IMR-90 (cell line): ENCODE measurements around the gene LRRC37A3. TPM values are rescaled to one million over a fixed set of nuclear protein-coding genes. Genes with fewer than 3 reads are reported as not detected.
"Not testable (repeated sequence)": the region's sequence is repeated elsewhere in the genome, so short reads cannot be mapped to it uniquely, and the experiment has no call there.

Experiments used
- ATAC-seq: fragments of 200-7000 bp; cut with Tn5 transposase; 2 replicates; pipeline ENCODE4 v1.9.1; 2020; ENCODE audit warnings: low read depth, mild to moderate bottlenecking, moderate library complexity
- BruUV-seq: library from RNA; stranded (reverse); fragments of 400-500 nt; replicated peaks from 2 replicates; lab custom pipeline; 2021; lab: Mats Ljungman, UMichigan
- CTCF ChIA-PET: fragments of 300-600 bp; formaldehyde crosslinking; extraction: SDS; loops from one replicate; lab custom pipeline; 2021; ENCODE audit warnings: antibody characterized with exemption; lab: Yijun Ruan, JAX
- POLR2A ChIA-PET: fragments of 300-600 bp; sonication (Branson Sonifier 250); formaldehyde crosslinking; loops from one replicate; lab custom pipeline; 2022; ENCODE audit warnings: antibody characterized with exemption; ENCODE audit not compliant: unreplicated experiment; lab: Charles Lee
- DNase-seq: peaks from one replicate; pipeline ENCODE4 v3.0.0; 2013
- H2AFZ ChIP-seq: replicated peaks from 2 replicates; pipeline ENCODE3; 2013; ENCODE audit warnings: low read length, mild to moderate bottlenecking; ENCODE audit not compliant: poor library complexity
- H2AK5ac ChIP-seq: 2 replicates; pipeline ENCODE4 v1.6.1; 2013; ENCODE audit warnings: low read depth, low read length, inconsistent platforms
- H2AK9ac ChIP-seq: replicated peaks from 2 replicates; pipeline ENCODE3; 2013; ENCODE audit warnings: mild to moderate bottlenecking, low read depth, low read length, moderate library complexity; ENCODE audit not compliant: poor library complexity
- H2BK120ac ChIP-seq: 2 replicates; pipeline ENCODE4 v1.6.1; 2013; ENCODE audit warnings: low read depth, low read length, inconsistent platforms
- H2BK15ac ChIP-seq: 3 replicates; pipeline ENCODE4 v1.6.1; 2013; ENCODE audit warnings: low read depth, low read length, inconsistent platforms
- H2BK20ac ChIP-seq: 2 replicates; pipeline ENCODE4 v1.6.1; 2013; ENCODE audit warnings: low read depth, mild to moderate bottlenecking, inconsistent platforms, low read length, moderate library complexity
- H2BK5ac ChIP-seq: 2 replicates; pipeline ENCODE4 v1.6.1; 2013; ENCODE audit warnings: mild to moderate bottlenecking, low read depth, low read length, inconsistent platforms; ENCODE audit not compliant: poor library complexity, severe bottlenecking
- H3K14ac ChIP-seq: replicated peaks from 2 replicates; pipeline ENCODE4 v1.6.1; 2013; ENCODE audit warnings: low read depth, low read length, inconsistent platforms
- H3K18ac ChIP-seq: 2 replicates; pipeline ENCODE4 v1.6.1; 2013; ENCODE audit warnings: low read depth, low read length, control low read depth
- H3K23ac ChIP-seq: 2 replicates; pipeline ENCODE4 v1.6.1; 2013; ENCODE audit warnings: low read depth, low read length, inconsistent platforms
- H3K27ac ChIP-seq: 2 replicates; pipeline ENCODE4 v1.5.1; 2013; ENCODE audit warnings: mild to moderate bottlenecking, control low read depth, low read length; ENCODE audit not compliant: insufficient read depth
- H3K27me3 ChIP-seq: 2 replicates; pipeline ENCODE4 v1.6.1; 2013; ENCODE audit warnings: low read length; ENCODE audit not compliant: control insufficient read depth, insufficient read depth
- H3K36me3 ChIP-seq: 2 replicates; pipeline ENCODE4 v1.6.1; 2013; ENCODE audit warnings: low read length, mixed read lengths; ENCODE audit not compliant: control insufficient read depth, insufficient read depth
- H3K4ac ChIP-seq: 2 replicates; pipeline ENCODE4 v1.6.1; 2013; ENCODE audit warnings: low read depth, low read length, inconsistent platforms
- H3K4me1 ChIP-seq: 2 replicates; pipeline ENCODE4 v1.6.1; 2013; ENCODE audit warnings: low read length, mixed read lengths; ENCODE audit not compliant: control insufficient read depth, insufficient read depth
- H3K4me2 ChIP-seq: 2 replicates; pipeline ENCODE4 v1.6.1; 2013; ENCODE audit warnings: low read depth, mild to moderate bottlenecking, control low read depth, low read length, moderate library complexity
- H3K4me3 ChIP-seq: 2 replicates; pipeline ENCODE4 v1.5.1; 2013; ENCODE audit warnings: low read depth, mild to moderate bottlenecking, control low read depth, low read length, moderate library complexity; ENCODE audit not compliant: insufficient read depth
- H3K56ac ChIP-seq: 2 replicates; pipeline ENCODE4 v1.6.1; 2013; ENCODE audit warnings: low read length, inconsistent platforms; ENCODE audit not compliant: insufficient read depth; ENCODE audit errors: extremely low read depth
- H3K79me1 ChIP-seq, 2 experiments: 2 replicates each; pipeline ENCODE4 v1.6.1; 2013; ENCODE audit warnings: low read length in 2 of 2, inconsistent platforms in 1 of 2, low read depth in 1 of 2
- H3K9ac ChIP-seq: 2 replicates; pipeline ENCODE4 v1.6.1; 2013; ENCODE audit warnings: low read depth, low read length, control low read depth
- H3K9me1 ChIP-seq: 2 replicates; pipeline ENCODE4 v1.6.1; 2013; ENCODE audit warnings: low read length, inconsistent platforms; ENCODE audit not compliant: insufficient read depth
- H3K9me3 ChIP-seq: 2 replicates; pipeline ENCODE4 v1.6.1; 2013; ENCODE audit warnings: low read length; ENCODE audit not compliant: control insufficient read depth, insufficient read depth
- H4K20me1 ChIP-seq: 2 replicates; pipeline ENCODE4 v1.6.1; 2013; ENCODE audit warnings: low read length, inconsistent platforms; ENCODE audit not compliant: insufficient read depth
- H4K5ac ChIP-seq: 2 replicates; pipeline ENCODE4 v1.6.1; 2013; ENCODE audit warnings: mild to moderate bottlenecking, low read depth, low read length, control low read depth
- H4K8ac ChIP-seq, 2 experiments: 2 replicates each; pipeline ENCODE4 v1.6.1; 2013; ENCODE audit warnings: low read depth in 2 of 2, low read length in 2 of 2, control low read depth in 1 of 2, inconsistent platforms in 1 of 2
- H4K91ac ChIP-seq: 2 replicates; pipeline ENCODE4 v1.6.1; 2013; ENCODE audit warnings: low read depth, low read length, inconsistent platforms; ENCODE audit not compliant: insufficient read depth
- WGBS, 2 experiments: methylation state at CpG; one replicate each; pipeline versions ENCODE4 v1.1.5 to v1.1.7; 2013; ENCODE audit warnings: missing lambda C conversion rate in 2 of 2; ENCODE audit not compliant: insufficient read length in 1 of 2; ENCODE audit errors: extremely low coverage in 2 of 2; 5-methylcytosine and 5-hydroxymethylcytosine counted together
- dilution Hi-C: fragments of 300-500 bp; cut with HindIII; formaldehyde crosslinking; loops from one replicate; pipeline ENCODE4 v1.14.3; 2018; ENCODE audit warnings: low sequenced_read_pairs; ENCODE audit not compliant: unreplicated experiment
- in situ Hi-C: fragments of 300-500 bp; cut with MboI; formaldehyde crosslinking; loops from 3 replicates; pipeline ENCODE4 v1.14.3; 2019; ENCODE audit warnings: low sequenced_read_pairs, inconsistent platforms, mixed read lengths
- intact Hi-C: fragments of 100-400 bp; cut with micrococcal nuclease; formaldehyde crosslinking; loops from 2 replicates; pipeline ENCODE4 v1.10.0; 2022
- polyA plus RNA-seq, 3 experiments: library from polyadenylated mRNA; depleted of rRNA; stranded (reverse); fragments of >200 nt; gene quantifications; 2 replicates each; pipeline ENCODE4 v1.2.3, GENCODE V29; 2012; ENCODE audit warnings: low replicate concordance in 1 of 3
- total RNA-seq: library from RNA; depleted of rRNA; stranded (reverse); fragments of >200 nt; gene quantifications from 2 replicates; pipeline ENCODE4 v1.2.3, GENCODE V29; 2012

Gene LRRC37A3
- total and polyA plus RNA-seq, 2 of the 4 experiments (the other 2 are of a cell fraction) = 3.1 to 4.5 TPM

- H3K27ac ChIP-seq, H3K4ac ChIP-seq, POLR2A ChIA-PET, H3K14ac ChIP-seq, H3K9me3 ChIP-seq, H2BK5ac ChIP-seq, H3K56ac ChIP-seq, dilution Hi-C loops, H4K20me1 ChIP-seq, DNase-seq, H3K4me3 ChIP-seq, H2AK5ac ChIP-seq, H2AFZ ChIP-seq, H4K91ac ChIP-seq, CTCF ChIA-PET, in situ Hi-C loops, H3K18ac ChIP-seq, H4K8ac ChIP-seq, H2BK15ac ChIP-seq, H2BK20ac ChIP-seq, H2AK9ac ChIP-seq, H3K27me3 ChIP-seq, H3K23ac ChIP-seq, H3K4me2 ChIP-seq, H3K9ac ChIP-seq, H3K4me1 ChIP-seq, H2BK120ac ChIP-seq, intact Hi-C loops, BruUV-seq, H3K79me1 ChIP-seq, H3K9me1 ChIP-seq, H4K5ac ChIP-seq, H3K36me3 ChIP-seq, ATAC-seq: not testable (repeated sequence)
- WGBS, 2 experiments = no CpG with 5 or more reads among the region's 2 CpGs
These were observed 78.3 kb downstream of the LRRC37A3 start for GRCh38 chr17:64840960-64841359.

- H3K9me3 ChIP-seq, H2BK120ac ChIP-seq, H2AK9ac ChIP-seq, H3K4me3 ChIP-seq, H3K4me1 ChIP-seq, H3K27ac ChIP-seq, in situ Hi-C loops, H3K27me3 ChIP-seq, H4K5ac ChIP-seq, H2BK20ac ChIP-seq, dilution Hi-C loops, H4K91ac ChIP-seq, H4K20me1 ChIP-seq, H3K56ac ChIP-seq, H3K4ac ChIP-seq, H2BK5ac ChIP-seq, H3K23ac ChIP-seq, H3K18ac ChIP-seq, H3K36me3 ChIP-seq, intact Hi-C loops, H3K4me2 ChIP-seq, H2AFZ ChIP-seq, H4K8ac ChIP-seq, H3K9me1 ChIP-seq, ATAC-seq, CTCF ChIA-PET, POLR2A ChIA-PET, H2AK5ac ChIP-seq, H3K14ac ChIP-seq, H2BK15ac ChIP-seq, H3K9ac ChIP-seq, BruUV-seq, DNase-seq: not testable (repeated sequence)
- no CpG with 5 or more reads among the region's 5 CpGs for WGBS, 2 experiments
- peaks cover 4 to 12% of the 10 kb centered on the region in 2 experiments; a peak in 2 of 4 replicates for H3K79me1 ChIP-seq
These were observed 80.8 kb downstream of the LRRC37A3 start for GRCh38 chr17:64838513-64838912.
